ENCODE results near the gene KRTAP3-3.

- TF ChIP-seq POLR2AphosphoS5 (IDR thresholded peaks at IDR 0.05; ENCODE audit: borderline replicate concordance, low read depth, low read length) (no peak), FOXP2 (optimal IDR thresholded peaks at IDR 0.05; ENCODE audit: control extremely low read depth, extremely low read length, insufficient read depth) (no peak)
Observed at GRCh38 chr17:41029633-41030245, 35.8 kb upstream of the KRTAP3-3 start, which contains the start of gene KRTAP1-4.
